DND-41 (cell line): ENCODE results near the gene JAZF1.

Experiments
- CTCF ChIP-seq: IDR thresholded peaks from 2 replicates; pipeline ENCODE4 v1.5.1; 2012; ENCODE audit warnings: borderline replicate concordance, low read length, moderate library complexity, mild to moderate bottlenecking; ENCODE audit not compliant: poor library complexity, severe bottlenecking; ENCODE audit errors: extremely low read depth
- EZH2 ChIP-seq: IDR thresholded peaks from 3 replicates; pipeline ENCODE4 v1.6.1; 2012; ENCODE audit warnings: borderline replicate concordance, low read depth, mild to moderate bottlenecking, moderate library complexity, low read length, inconsistent platforms; ENCODE audit not compliant: severe bottlenecking

- TF ChIP-seq CTCF (no peak), EZH2 (no peak)
Observed at GRCh38 chr7:27912751-27913150, 267.8 kb downstream of the JAZF1 start.
